MM.1S (cell line): ENCODE measurements around the gene GPR62.

Source experiments
- DNase-seq: peaks from one replicate; pipeline ENCODE4 v3.0.0-alpha.2; 2015
- H2AFZ ChIP-seq: fragments of 300-600 bp; sonication (generic); 2 replicates; pipeline ENCODE4 v1.6.0; 2016; ENCODE audit warnings: antibody characterized with exemption, low read length
- H3F3A ChIP-seq: fragments of 300-600 bp; sonication (generic); 2 replicates; pipeline ENCODE4 v1.6.1; 2016; ENCODE audit warnings: mild to moderate bottlenecking, antibody characterized with exemption, low read length, moderate library complexity, mixed read lengths; ENCODE audit not compliant: insufficient read depth
- H3K27ac ChIP-seq: fragments of 300-600 bp; sonication (generic); 2 replicates; pipeline ENCODE4 v1.5.1; 2016; ENCODE audit warnings: mild to moderate bottlenecking, low read length
- H3K27me3 ChIP-seq: fragments of 300-600 bp; sonication (generic); replicated peaks from 2 replicates; pipeline ENCODE4 v1.6.0; 2016; ENCODE audit warnings: low read length; ENCODE audit not compliant: insufficient read depth
- H3K36me3 ChIP-seq: fragments of 300-600 bp; sonication (generic); replicated peaks from 2 replicates; pipeline ENCODE4 v1.6.1; 2016; ENCODE audit warnings: mild to moderate bottlenecking, low read length, mixed read lengths; ENCODE audit not compliant: insufficient read depth
- H3K4me1 ChIP-seq: fragments of 300-600 bp; sonication (generic); 2 replicates; pipeline ENCODE4 v1.6.1; 2016; ENCODE audit warnings: low read length, mixed read lengths
- H3K4me2 ChIP-seq: fragments of 300-600 bp; sonication (generic); 2 replicates; pipeline ENCODE4 v1.6.0; 2016; ENCODE audit warnings: low read depth, low read length
- H3K4me3 ChIP-seq: fragments of 300-600 bp; sonication (generic); 2 replicates; pipeline ENCODE4 v1.5.1; 2016; ENCODE audit warnings: low read length, mixed read lengths
- H3K79me2 ChIP-seq: fragments of 300-600 bp; sonication (generic); 2 replicates; pipeline ENCODE4 v1.6.1; 2016; ENCODE audit warnings: mixed run types, low read length, mixed read lengths
- H3K9ac ChIP-seq: fragments of 300-600 bp; sonication (generic); 2 replicates; pipeline ENCODE4 v1.6.1; 2016; ENCODE audit warnings: low read length, mixed read lengths
- H3K9me2 ChIP-seq: fragments of 300-600 bp; sonication (generic); replicated peaks from 2 replicates; pipeline ENCODE4 v1.6.1; 2016; ENCODE audit warnings: mild to moderate bottlenecking, low read length, mixed read lengths; ENCODE audit not compliant: insufficient read depth
- H3K9me3 ChIP-seq: fragments of 300-600 bp; sonication (generic); replicated peaks from 2 replicates; pipeline ENCODE4 v1.6.1; 2016; ENCODE audit warnings: mild to moderate bottlenecking, low read length, mixed read lengths; ENCODE audit not compliant: insufficient read depth
- H4K20me1 ChIP-seq: fragments of 300-600 bp; sonication (generic); 2 replicates; pipeline ENCODE4 v1.6.1; 2016; ENCODE audit warnings: mild to moderate bottlenecking, low read length, moderate library complexity, mixed read lengths; ENCODE audit not compliant: insufficient read depth
- CTCF ChIP-seq: fragments of 300-600 bp; sonication (generic); IDR thresholded peaks from 2 replicates; pipeline ENCODE4 v1.5.1; 2016; ENCODE audit warnings: antibody characterized with exemption, low read length, mixed read lengths
- EZH2 ChIP-seq: fragments of 300-600 bp; sonication (generic); optimal IDR thresholded peaks from 2 replicates; pipeline ENCODE3; 2017; ENCODE audit warnings: low read depth, mild to moderate bottlenecking, antibody characterized with exemption, low read length, mixed read lengths
- EZH2phosphoT487 ChIP-seq: fragments of 300-600 bp; sonication (generic); IDR thresholded peaks from 2 replicates; pipeline ENCODE4 v1.6.1; 2018; ENCODE audit warnings: antibody characterized with exemption, low read length

The GPR62 gene

GRCh38 chr3:52005571-52005986 lies 50.4 kb downstream of the GPR62 start:
- H2AFZ ChIP-seq: no peak overlapping the region
- DNase-seq: no peak
- H3K4me1 ChIP-seq: no peaks in the 10 kb centered on the region
- no peak overlapping the region for H3K9ac ChIP-seq
- no peaks in the 10 kb centered on the region for H4K20me1 ChIP-seq
- no peaks in the 10 kb centered on the region for H3K9me3 ChIP-seq
- H3F3A ChIP-seq: no peaks in the 10 kb centered on the region
- no peaks in the 10 kb centered on the region for H3K9me2 ChIP-seq
- no peaks in the 10 kb centered on the region for H3K36me3 ChIP-seq
- no peak overlapping the region for H3K4me2 ChIP-seq
- no peak overlapping the region for H3K4me3 ChIP-seq
- H3K27me3 ChIP-seq: peaks cover 2% of the 10 kb centered on the region; the same call in 1 of the 2 replicates
- no peaks in the 10 kb centered on the region for H3K79me2 ChIP-seq
- TF ChIP-seq EZH2 (no peak), EZH2phosphoT487 (no peak), CTCF (no peak)
- H3K27ac ChIP-seq: no peak overlapping the region

GRCh38 chr3:52006017-52006819 lies 51.0 kb downstream of the GPR62 start:
- no peak for DNase-seq
- Histone ChIP-seq H3K4me1 (no peaks in the 10 kb centered on the region), H3F3A (no peaks in the 10 kb centered on the region), H2AFZ (no peak overlapping the region), H3K9me2 (no peaks in the 10 kb centered on the region), H3K36me3 (no peaks in the 10 kb centered on the region), H3K79me2 (no peaks in the 10 kb centered on the region), H4K20me1 (no peaks in the 10 kb centered on the region), H3K27me3 (peaks cover 2% of the 10 kb centered on the region; the same call in 1 of the 2 replicates), H3K9me3 (no peaks in the 10 kb centered on the region), H3K9ac (no peak overlapping the region), H3K4me2 (no peak overlapping the region), H3K4me3 (no peak overlapping the region), H3K27ac (no peak overlapping the region)
- TF ChIP-seq EZH2phosphoT487 (no peak), CTCF (no peak), EZH2 (no peak)

- Histone ChIP-seq H3K4me1 (no peaks in the 10 kb centered on the region), H3K27me3 (peaks cover 2% of the 10 kb centered on the region; the same call in 1 of the 2 replicates), H3K27ac (no peak overlapping the region), H3K79me2 (no peaks in the 10 kb centered on the region), H3K9ac (no peak overlapping the region), H3K36me3 (no peaks in the 10 kb centered on the region), H3K4me2 (no peak overlapping the region), H3K4me3 (no peak overlapping the region), H4K20me1 (no peaks in the 10 kb centered on the region), H3K9me2 (no peaks in the 10 kb centered on the region), H2AFZ (no peak overlapping the region), H3F3A (no peaks in the 10 kb centered on the region), H3K9me3 (no peaks in the 10 kb centered on the region)
- DNase-seq: no peak
- TF ChIP-seq EZH2: no peak
- TF ChIP-seq EZH2phosphoT487: no peak
- TF ChIP-seq CTCF: no peak
Measured at GRCh38 chr3:52006820-52007133, 51.6 kb downstream of the GPR62 start.
